Stomach smooth muscle (tissue), 2 donors: ENCODE data around the gene MMP25.

Experiments used
- H3K27ac ChIP-seq: one replicate; pipeline ENCODE4 v1.7.0; 2013; ENCODE audit warnings: mild to moderate bottlenecking, low read length, inconsistent platforms
- H3K27me3 ChIP-seq, 2 donors: one replicate each; pipeline ENCODE4 v1.7.0; 2013; ENCODE audit warnings: low read length in 2 of 2; ENCODE audit not compliant: insufficient read depth in 2 of 2, control insufficient read depth in 1 of 2
- H3K36me3 ChIP-seq, 2 donors: one replicate each; pipeline ENCODE4 v1.7.0; 2013; ENCODE audit warnings: low read length in 2 of 2; ENCODE audit not compliant: control insufficient read depth in 2 of 2, insufficient read depth in 2 of 2
- H3K4me1 ChIP-seq: one replicate; pipeline ENCODE4 v1.7.0; 2013; ENCODE audit warnings: low read length; ENCODE audit not compliant: control insufficient read depth, insufficient read depth
- H3K4me3 ChIP-seq, 2 donors: one replicate each; pipeline ENCODE4 v1.7.0; 2013; ENCODE audit warnings: low read length in 2 of 2
- H3K9ac ChIP-seq, 2 donors: one replicate each; pipeline ENCODE4 v1.7.0; 2013; ENCODE audit warnings: low read length in 2 of 2, mild to moderate bottlenecking in 1 of 2
- H3K9me3 ChIP-seq, 2 donors: one replicate each; pipeline ENCODE4 v1.7.0; 2013; ENCODE audit warnings: low read length in 2 of 2; ENCODE audit not compliant: control insufficient read depth in 2 of 2
- donor health status: healthy.
- donor health status: Pancreatic carcinoma.

MMP25 gene

DNA sequence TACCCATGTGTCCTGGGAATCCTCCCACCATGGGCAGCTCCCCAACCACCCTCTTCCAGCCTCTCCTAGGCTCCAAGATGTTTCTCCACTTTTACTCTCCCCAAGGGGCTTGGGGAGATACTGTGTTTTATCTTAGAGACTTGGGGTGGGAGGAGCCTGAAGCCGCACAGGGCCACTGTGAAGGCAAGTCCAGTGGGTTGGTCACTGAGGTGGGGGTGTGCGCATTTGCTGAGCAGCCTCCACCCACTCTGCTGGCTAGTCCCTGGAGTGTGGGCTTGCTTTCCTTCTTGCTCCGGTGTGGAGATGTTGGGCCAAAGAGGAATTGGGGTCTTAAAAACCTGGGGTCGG is 37.7 kb upstream of the MMP25 start:
- peaks cover 8% of the 10 kb centered on the region for H3K4me1 ChIP-seq
- no peak overlapping the region for H3K9ac ChIP-seq
- no peak overlapping the region for H3K4me3 ChIP-seq
- H3K9me3 ChIP-seq = no peaks in the 10 kb centered on the region
- peaks cover 50 to 66% of the 10 kb centered on the region in 2 donors for H3K27me3 ChIP-seq
- H3K27ac ChIP-seq = no peak overlapping the region
- no peaks in the 10 kb centered on the region for H3K36me3 ChIP-seq

DNA sequence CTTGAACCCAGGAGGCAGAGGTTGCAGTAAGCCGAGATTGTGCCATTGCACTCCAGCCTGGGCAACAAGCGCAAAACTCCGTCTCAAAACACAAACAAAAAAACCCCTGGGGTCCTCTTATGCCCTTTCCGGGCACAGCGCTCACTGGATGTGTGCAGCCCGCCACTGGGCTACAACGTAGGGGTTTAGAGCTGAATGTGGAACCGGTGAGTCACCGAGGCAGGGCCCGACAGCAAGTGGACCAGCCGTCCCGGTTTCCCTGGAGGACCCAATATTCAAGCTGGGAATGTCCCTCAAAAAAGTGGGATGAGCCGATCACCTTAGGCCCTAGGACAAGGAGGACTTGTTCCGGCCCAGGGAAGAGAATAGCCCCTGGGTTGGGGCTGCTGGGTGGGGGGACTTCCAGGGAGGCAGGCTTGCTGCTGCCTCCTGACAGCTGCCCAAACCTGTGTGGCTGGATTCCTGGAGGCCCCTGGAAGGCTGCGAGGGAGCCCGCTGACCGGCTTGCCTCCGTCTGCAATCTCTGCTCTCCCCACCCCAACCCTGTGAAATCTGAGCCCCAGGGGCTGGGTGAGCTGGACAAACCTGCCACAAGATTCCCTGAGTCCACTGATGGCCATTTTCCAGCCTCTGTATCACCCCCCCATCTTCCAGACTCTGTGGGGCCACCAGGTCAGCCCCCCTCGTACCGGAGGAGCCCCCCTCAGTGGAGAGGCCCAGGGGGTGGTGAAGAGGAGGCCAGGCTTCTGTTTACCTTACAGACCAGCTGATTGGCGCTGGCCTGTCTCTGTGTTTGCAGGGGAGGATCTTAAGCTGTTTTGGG is 36.6 kb upstream of the MMP25 start:
- H3K27ac ChIP-seq = no peak overlapping the region
- H3K9me3 ChIP-seq = no peaks in the 10 kb centered on the region
- no peaks in the 10 kb centered on the region for H3K36me3 ChIP-seq
- H3K4me1 ChIP-seq = peaks cover 5% of the 10 kb centered on the region
- H3K9ac ChIP-seq = no peak overlapping the region
- H3K27me3 ChIP-seq = peaks cover 54 to 72% of the 10 kb centered on the region in 2 donors
- H3K4me3 ChIP-seq = no peak overlapping the region

DNA sequence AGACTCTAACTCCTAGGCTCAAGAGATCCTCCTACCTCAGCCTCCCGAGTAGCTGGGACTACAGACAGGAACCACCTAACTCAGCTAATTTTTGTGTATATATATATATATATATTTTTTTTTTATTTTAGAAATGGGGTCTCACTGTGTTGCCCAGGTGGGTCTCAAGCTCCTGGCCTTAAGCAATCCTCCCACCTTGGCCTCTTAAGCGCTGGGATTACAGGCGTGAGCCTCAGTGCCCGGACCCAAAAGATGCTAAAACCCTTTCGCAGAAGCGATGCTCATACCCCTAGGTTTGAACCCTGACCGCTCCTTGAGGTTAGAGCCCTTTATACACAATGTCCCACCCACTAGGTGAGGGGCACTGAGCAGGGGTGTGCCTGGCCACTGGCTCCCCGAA is 35.9 kb upstream of the MMP25 start:
- no peaks in the 10 kb centered on the region for H3K36me3 ChIP-seq
- H3K27ac ChIP-seq = no peak overlapping the region
- H3K27me3 ChIP-seq = peaks cover 51 to 69% of the 10 kb centered on the region in 2 donors
- H3K4me1 ChIP-seq = peaks cover 3% of the 10 kb centered on the region
- no peak overlapping the region for H3K4me3 ChIP-seq
- no peaks in the 10 kb centered on the region for H3K9me3 ChIP-seq
- H3K9ac ChIP-seq = no peak overlapping the region

- Histone ChIP-seq H3K9me3 (no peaks in the 10 kb centered on the region), H3K9ac (no peak overlapping the region), H3K4me1 (peaks cover 3% of the 10 kb centered on the region), H3K27ac (no peak overlapping the region), H3K4me3 (no peak overlapping the region), H3K36me3 (no peaks in the 10 kb centered on the region), H3K27me3 (peaks cover 44 to 61% of the 10 kb centered on the region in 2 donors)
Observed at GRCh38 chr16:3012246-3012645, 34.1 kb upstream of the MMP25 start.

GRCh38 chr16:3012828-3013420 is 33.4 kb upstream of the MMP25 start, which contains the start of gene CLDN9:
Gene CLDN9, plus strand, starts transcription at chr16:3012923. Its CDS starts 440 bp downstream, at chr16:3013363.
- peaks cover 3% of the 10 kb centered on the region for H3K4me1 ChIP-seq
- no peak within 1 kb of the TSS for H3K9ac ChIP-seq
- H3K36me3 ChIP-seq = no peaks in the 10 kb centered on the region
- no peaks in the 10 kb centered on the region for H3K9me3 ChIP-seq
- peaks cover 40 to 61% of the 10 kb centered on the region in 2 donors for H3K27me3 ChIP-seq
- no peak within 1 kb of the TSS for H3K27ac ChIP-seq
- H3K4me3 ChIP-seq = no peak within 1 kb of the TSS

- Histone ChIP-seq H3K36me3 (no peaks in the 10 kb centered on the region), H3K27me3 (peaks cover 39 to 61% of the 10 kb centered on the region in 2 donors)
Observed at GRCh38 chr16:3013491-3013951, 32.8 kb upstream of the MMP25 start.

DNA sequence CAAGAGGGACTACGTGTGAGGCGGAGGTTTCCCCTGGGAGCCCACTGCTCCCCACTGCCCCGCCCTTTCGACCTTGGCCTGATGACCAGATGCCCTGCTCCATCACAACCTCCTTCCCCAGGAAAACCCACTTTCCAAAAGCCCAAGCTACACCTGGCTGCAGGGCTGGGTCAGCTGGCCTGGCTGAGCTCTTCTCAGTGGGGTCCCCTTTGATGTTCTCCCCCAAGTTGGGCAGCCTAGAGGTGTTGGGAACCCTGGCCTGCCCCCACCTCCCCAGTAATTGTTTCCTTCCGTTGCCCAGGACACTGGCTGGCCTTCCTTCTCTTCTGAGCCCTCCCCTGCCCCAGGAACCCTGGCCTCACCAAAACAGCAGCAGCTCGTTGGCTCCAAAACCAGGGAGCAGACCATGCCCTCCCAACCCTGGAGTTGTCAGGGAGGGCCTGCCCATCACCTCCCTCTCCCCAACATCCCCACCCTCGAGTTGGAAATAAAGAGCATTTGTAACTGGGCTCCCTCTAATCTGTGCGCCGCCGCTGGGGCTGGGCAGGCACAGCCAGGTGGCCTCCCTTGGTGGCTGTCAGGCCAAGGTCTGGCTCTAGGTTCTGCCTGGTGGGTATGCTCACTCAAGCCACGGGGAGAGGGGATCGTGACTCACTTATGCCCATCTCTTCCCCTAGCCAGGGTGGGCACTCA is 32.2 kb upstream of the MMP25 start:
- no peaks in the 10 kb centered on the region for H3K9me3 ChIP-seq
- H3K4me3 ChIP-seq = no peak overlapping the region
- peaks cover 39 to 59% of the 10 kb centered on the region in 2 donors for H3K27me3 ChIP-seq
- H3K36me3 ChIP-seq = no peaks in the 10 kb centered on the region
- H3K9ac ChIP-seq = no peak overlapping the region
- no peak overlapping the region for H3K27ac ChIP-seq
- no peaks in the 10 kb centered on the region for H3K4me1 ChIP-seq

More at GRCh38 chr16:3013491-3013951, 32.8 kb upstream of the MMP25 start:
- no peak overlapping the region for H3K27ac ChIP-seq
- no peaks in the 10 kb centered on the region for H3K4me1 ChIP-seq
- H3K9ac ChIP-seq = no peak overlapping the region
- no peak overlapping the region for H3K4me3 ChIP-seq
- no peaks in the 10 kb centered on the region for H3K9me3 ChIP-seq

DNA sequence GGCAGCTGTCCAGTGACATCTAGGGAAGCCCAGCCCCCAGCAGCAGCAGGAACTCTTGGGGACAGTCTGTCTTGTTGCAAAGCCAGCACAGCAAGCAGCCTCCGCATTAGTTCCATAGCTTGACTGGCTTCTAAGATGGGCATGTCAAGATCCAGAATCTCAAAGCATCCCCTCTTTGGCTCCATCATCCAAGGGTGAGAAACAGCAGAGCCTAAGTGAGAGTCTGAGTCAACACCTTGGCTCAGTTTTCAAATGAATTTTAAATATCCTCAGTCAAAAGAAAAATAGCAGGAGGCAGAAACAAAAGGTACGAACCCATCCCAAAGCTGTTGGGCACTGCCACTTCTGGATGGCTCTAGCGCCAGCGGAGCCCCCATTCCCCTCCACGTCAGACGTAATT is 31.4 kb upstream of the MMP25 start:
- Histone ChIP-seq H3K27ac (no peak overlapping the region), H3K9me3 (no peaks in the 10 kb centered on the region), H3K36me3 (no peaks in the 10 kb centered on the region), H3K9ac (no peak overlapping the region), H3K4me1 (peaks cover 3% of the 10 kb centered on the region), H3K4me3 (no peak overlapping the region), H3K27me3 (peaks cover 36 to 50% of the 10 kb centered on the region in 2 donors)

DNA sequence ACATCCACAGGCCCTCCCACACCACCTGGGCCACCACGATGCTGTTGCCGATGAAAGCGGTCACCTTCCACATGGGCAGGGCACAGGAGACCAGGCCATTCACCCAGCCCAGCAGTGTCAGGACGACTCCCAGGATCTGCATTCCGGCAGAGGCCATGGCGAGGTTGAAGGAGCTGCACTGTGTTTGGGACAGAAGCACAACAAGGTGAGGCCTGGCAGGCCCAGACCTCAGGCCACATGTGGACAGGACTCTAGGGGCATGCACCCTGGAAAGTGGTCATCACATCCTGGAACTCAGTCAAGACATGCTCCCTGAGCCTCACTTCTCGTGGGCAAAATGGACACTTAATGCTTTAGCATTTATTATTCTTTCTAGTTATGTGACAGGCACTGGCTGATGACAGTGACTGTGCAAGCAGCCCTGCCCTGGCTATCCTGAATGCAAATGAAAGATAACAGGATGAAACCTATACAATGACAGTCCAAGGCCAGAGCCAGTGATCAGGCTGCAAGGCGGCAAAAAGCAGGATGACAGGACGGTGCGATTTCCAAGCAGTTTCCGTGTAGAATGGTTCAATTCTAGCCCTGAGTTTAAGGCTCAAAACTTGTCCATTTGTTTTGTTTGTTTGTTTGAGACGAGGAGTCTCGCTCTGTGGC is 30.4 kb upstream of the MMP25 start:
- no peak overlapping the region for H3K27ac ChIP-seq
- no peak overlapping the region for H3K9ac ChIP-seq
- peaks cover 11% of the 10 kb centered on the region for H3K4me1 ChIP-seq
- peaks cover 33 to 47% of the 10 kb centered on the region in 2 donors for H3K27me3 ChIP-seq
- H3K4me3 ChIP-seq = no peak overlapping the region
- H3K9me3 ChIP-seq = no peaks in the 10 kb centered on the region
- H3K36me3 ChIP-seq = no peaks in the 10 kb centered on the region

DNA sequence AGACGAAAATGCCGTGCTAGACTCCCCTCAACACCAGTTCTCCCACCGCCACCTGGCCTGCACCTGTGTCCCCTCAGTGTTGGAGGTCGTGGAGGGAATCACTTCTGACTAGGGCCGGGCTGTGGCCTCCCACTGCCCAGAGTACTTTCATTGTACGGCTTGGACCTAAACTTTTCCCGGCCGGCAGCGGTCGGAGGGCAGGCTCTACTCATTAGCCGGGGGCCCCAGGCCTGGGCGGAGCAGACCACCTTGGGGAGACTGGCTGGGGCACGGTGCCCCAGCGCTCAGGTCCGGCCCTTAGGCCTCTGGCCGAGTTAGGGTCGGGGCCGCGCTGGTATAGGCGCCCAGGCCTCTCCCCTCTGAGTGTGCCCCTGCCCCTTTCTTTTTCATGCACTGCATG is 29.0 kb upstream of the MMP25 start:
- H3K27ac ChIP-seq = no peak overlapping the region
- no peak overlapping the region for H3K9ac ChIP-seq
- H3K36me3 ChIP-seq = no peaks in the 10 kb centered on the region
- peaks cover 24% of the 10 kb centered on the region for H3K4me1 ChIP-seq
- no peak overlapping the region for H3K4me3 ChIP-seq
- H3K9me3 ChIP-seq = no peaks in the 10 kb centered on the region
- peaks cover 26 to 37% of the 10 kb centered on the region in 2 donors for H3K27me3 ChIP-seq
